K562 (cell line): ENCODE results near the gene ANKS3. TPM values are rescaled to one million over a fixed set of nuclear protein-coding genes. Genes with fewer than 3 reads are reported as not detected.
A peak's percentile ranks its signal among the peaks of the same experiment; 100 is the strongest.

Experiments used
- HIVEP1 ChIP-seq: fragments of 250-450 bp; sonication (Bioruptor Pico); IDR thresholded peaks from 2 replicates; pipeline ENCODE4 v1.4.0; 2020; ENCODE audit warnings: mild to moderate bottlenecking
- KAT8 ChIP-seq: fragments of 450-650 bp; IDR thresholded peaks from 2 replicates; pipeline ENCODE4 v1.6.1; 2016; ENCODE audit warnings: low read depth, mild to moderate bottlenecking
- NCOA6 ChIP-seq: fragments of 450-650 bp; IDR thresholded peaks from 2 replicates; pipeline ENCODE4 v1.6.1; 2017; ENCODE audit warnings: mild to moderate bottlenecking
- polyA plus RNA-seq, 8 experiments: library from polyadenylated mRNA; depleted of rRNA in 4 of 8; stranded (reverse) in 5 of 8; unstranded in 3 of 8; fragments of >200 nt; fragmentation: Nextera tagmentation in 2 of 8; fragmentation: Illumina TruSeq in 1 of 8; extraction: Ambion mirVana in 2 of 8; extraction: Trizol in 1 of 8; gene quantifications; 2 replicates each; pipeline versions ENCODE4 v1.2.1 to v1.2.3, GENCODE V29; 2011 to 2014; ENCODE audit warnings: inconsistent platforms in 1 of 8, missing spikeins in 1 of 8
- total RNA-seq, 7 experiments: library from RNA; depleted of rRNA in 6 of 7; stranded (reverse); fragments of >200 nt in 6 of 7; fragmentation: Illumina TruSeq in 2 of 7; extraction: Trizol in 2 of 7; gene quantifications; 2 replicates each; pipeline versions ENCODE4 v1.2.1 to v1.2.3, GENCODE V29; 2011 to 2021; ENCODE audit warnings: low replicate concordance in 1 of 7
- TF ChIP-seq, protein P1 (sequence below), 2 experiments: fragments of 450-650 bp; formaldehyde crosslinking in 1 of 2; IDR thresholded peaks; 2 replicates each; pipeline versions ENCODE4 v1.4.0 to v1.6.1; 2014 to 2020; ENCODE audit warnings: mild to moderate bottlenecking in 2 of 2, borderline replicate concordance in 1 of 2, low read depth in 1 of 2
- TF ChIP-seq, protein P2 (sequence below): sonication (generic); formaldehyde crosslinking; IDR thresholded peaks from 2 replicates; pipeline ENCODE4 v1.8.1; 2023; ENCODE audit warnings: mild to moderate bottlenecking, missing genetic modification reagents
- TF ChIP-seq, protein P3 (sequence below): fragments of 450-650 bp; IDR thresholded peaks from 2 replicates; pipeline ENCODE4 v1.6.1; 2014; ENCODE audit warnings: low read depth, mild to moderate bottlenecking, moderate library complexity, borderline replicate concordance
- TF ChIP-seq, protein P4 (sequence below), 2 experiments: fragments of 450-650 bp; IDR thresholded peaks; 2 replicates each; pipeline ENCODE4 v1.6.1; 2018; ENCODE audit warnings: mild to moderate bottlenecking in 2 of 2, low read depth in 1 of 2; ENCODE audit not compliant: partially characterized antibody in 2 of 2

The ANKS3 gene
- total and polyA plus RNA-seq, 9 of the 15 experiments (the other 6 are each of a cell fraction or from before 2014, with no cell fraction given) = 0.43 to 25.7 (median 14.8) TPM

DNA sequence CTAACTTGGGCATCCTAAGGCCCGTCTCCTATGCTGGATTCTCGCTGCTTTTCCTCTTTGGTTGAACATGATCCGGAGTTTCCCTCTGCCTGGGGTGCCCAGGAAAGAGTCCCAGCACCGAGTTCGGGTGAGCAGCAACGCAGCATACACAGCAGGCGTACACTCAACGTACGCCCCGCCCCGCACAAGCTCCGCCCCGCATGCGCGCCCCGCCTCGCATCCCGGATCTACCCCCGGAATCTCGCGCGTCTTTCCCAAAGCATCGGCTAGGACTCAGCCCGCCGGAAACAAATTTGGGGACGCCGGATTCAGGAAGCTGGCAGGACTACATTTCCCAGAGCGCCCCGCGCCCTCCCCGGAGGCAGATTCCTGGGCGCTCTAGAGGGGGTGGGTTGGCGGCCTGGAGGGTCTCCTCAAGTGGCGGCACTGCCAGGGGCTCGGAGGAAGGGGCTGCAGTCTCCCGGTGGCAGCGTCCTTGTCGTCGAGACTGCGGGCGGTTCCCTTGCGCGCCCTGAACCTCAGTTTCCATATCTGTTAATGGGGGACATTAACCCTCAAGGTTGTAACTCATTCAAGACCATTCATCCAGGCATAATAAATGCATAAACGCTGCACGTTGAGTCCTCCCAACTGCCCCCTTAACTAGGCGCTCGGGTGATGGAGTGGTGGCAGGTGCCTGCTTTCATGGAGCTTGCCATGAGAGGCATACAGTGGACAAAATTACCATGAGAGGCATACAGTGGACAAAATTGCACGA is 34.7 kb upstream of the ANKS3 start (continued):
- TF ChIP-seq, protein P1, sequence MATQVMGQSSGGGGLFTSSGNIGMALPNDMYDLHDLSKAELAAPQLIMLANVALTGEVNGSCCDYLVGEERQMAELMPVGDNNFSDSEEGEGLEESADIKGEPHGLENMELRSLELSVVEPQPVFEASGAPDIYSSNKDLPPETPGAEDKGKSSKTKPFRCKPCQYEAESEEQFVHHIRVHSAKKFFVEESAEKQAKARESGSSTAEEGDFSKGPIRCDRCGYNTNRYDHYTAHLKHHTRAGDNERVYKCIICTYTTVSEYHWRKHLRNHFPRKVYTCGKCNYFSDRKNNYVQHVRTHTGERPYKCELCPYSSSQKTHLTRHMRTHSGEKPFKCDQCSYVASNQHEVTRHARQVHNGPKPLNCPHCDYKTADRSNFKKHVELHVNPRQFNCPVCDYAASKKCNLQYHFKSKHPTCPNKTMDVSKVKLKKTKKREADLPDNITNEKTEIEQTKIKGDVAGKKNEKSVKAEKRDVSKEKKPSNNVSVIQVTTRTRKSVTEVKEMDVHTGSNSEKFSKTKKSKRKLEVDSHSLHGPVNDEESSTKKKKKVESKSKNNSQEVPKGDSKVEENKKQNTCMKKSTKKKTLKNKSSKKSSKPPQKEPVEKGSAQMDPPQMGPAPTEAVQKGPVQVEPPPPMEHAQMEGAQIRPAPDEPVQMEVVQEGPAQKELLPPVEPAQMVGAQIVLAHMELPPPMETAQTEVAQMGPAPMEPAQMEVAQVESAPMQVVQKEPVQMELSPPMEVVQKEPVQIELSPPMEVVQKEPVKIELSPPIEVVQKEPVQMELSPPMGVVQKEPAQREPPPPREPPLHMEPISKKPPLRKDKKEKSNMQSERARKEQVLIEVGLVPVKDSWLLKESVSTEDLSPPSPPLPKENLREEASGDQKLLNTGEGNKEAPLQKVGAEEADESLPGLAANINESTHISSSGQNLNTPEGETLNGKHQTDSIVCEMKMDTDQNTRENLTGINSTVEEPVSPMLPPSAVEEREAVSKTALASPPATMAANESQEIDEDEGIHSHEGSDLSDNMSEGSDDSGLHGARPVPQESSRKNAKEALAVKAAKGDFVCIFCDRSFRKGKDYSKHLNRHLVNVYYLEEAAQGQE (IDR thresholded peaks at IDR 0.05; ENCODE audit: borderline replicate concordance) = no peak
- TF ChIP-seq, protein P1 (CRISPR knock-in tag; IDR thresholded peaks at IDR 0.05; ENCODE audit: low read depth) = no peak
- TF ChIP-seq, protein P2, sequence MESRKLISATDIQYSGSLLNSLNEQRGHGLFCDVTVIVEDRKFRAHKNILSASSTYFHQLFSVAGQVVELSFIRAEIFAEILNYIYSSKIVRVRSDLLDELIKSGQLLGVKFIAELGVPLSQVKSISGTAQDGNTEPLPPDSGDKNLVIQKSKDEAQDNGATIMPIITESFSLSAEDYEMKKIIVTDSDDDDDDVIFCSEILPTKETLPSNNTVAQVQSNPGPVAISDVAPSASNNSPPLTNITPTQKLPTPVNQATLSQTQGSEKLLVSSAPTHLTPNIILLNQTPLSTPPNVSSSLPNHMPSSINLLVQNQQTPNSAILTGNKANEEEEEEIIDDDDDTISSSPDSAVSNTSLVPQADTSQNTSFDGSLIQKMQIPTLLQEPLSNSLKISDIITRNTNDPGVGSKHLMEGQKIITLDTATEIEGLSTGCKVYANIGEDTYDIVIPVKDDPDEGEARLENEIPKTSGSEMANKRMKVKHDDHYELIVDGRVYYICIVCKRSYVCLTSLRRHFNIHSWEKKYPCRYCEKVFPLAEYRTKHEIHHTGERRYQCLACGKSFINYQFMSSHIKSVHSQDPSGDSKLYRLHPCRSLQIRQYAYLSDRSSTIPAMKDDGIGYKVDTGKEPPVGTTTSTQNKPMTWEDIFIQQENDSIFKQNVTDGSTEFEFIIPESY (CRISPR knock-in tag) = no peak; the same call in 1 of the 2 replicates
- TF ChIP-seq, protein P3, sequence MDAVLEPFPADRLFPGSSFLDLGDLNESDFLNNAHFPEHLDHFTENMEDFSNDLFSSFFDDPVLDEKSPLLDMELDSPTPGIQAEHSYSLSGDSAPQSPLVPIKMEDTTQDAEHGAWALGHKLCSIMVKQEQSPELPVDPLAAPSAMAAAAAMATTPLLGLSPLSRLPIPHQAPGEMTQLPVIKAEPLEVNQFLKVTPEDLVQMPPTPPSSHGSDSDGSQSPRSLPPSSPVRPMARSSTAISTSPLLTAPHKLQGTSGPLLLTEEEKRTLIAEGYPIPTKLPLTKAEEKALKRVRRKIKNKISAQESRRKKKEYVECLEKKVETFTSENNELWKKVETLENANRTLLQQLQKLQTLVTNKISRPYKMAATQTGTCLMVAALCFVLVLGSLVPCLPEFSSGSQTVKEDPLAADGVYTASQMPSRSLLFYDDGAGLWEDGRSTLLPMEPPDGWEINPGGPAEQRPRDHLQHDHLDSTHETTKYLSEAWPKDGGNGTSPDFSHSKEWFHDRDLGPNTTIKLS = peak; percentile 89
- no peak for TF ChIP-seq KAT8
- TF ChIP-seq HIVEP1 (CRISPR knock-in tag) = no peak
- no peak for TF ChIP-seq NCOA6
- TF ChIP-seq, protein P4, sequence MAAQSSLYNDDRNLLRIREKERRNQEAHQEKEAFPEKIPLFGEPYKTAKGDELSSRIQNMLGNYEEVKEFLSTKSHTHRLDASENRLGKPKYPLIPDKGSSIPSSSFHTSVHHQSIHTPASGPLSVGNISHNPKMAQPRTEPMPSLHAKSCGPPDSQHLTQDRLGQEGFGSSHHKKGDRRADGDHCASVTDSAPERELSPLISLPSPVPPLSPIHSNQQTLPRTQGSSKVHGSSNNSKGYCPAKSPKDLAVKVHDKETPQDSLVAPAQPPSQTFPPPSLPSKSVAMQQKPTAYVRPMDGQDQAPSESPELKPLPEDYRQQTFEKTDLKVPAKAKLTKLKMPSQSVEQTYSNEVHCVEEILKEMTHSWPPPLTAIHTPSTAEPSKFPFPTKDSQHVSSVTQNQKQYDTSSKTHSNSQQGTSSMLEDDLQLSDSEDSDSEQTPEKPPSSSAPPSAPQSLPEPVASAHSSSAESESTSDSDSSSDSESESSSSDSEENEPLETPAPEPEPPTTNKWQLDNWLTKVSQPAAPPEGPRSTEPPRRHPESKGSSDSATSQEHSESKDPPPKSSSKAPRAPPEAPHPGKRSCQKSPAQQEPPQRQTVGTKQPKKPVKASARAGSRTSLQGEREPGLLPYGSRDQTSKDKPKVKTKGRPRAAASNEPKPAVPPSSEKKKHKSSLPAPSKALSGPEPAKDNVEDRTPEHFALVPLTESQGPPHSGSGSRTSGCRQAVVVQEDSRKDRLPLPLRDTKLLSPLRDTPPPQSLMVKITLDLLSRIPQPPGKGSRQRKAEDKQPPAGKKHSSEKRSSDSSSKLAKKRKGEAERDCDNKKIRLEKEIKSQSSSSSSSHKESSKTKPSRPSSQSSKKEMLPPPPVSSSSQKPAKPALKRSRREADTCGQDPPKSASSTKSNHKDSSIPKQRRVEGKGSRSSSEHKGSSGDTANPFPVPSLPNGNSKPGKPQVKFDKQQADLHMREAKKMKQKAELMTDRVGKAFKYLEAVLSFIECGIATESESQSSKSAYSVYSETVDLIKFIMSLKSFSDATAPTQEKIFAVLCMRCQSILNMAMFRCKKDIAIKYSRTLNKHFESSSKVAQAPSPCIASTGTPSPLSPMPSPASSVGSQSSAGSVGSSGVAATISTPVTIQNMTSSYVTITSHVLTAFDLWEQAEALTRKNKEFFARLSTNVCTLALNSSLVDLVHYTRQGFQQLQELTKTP (IDR thresholded peaks at IDR 0.05; ENCODE audit: low read depth in 1 of 2, partially characterized antibody in 2 of 2) = peak in 1 of 2 experiments; percentile 88
